ENCODE results near the gene SPTBN4. TPM values are rescaled to one million over a fixed set of nuclear protein-coding genes. Genes with fewer than 3 reads are reported as not detected.

SPTBN4 gene
- total RNA-seq, 1 donor from 2014 or later: 0.43 TPM

GRCh38 chr19:40578442-40578908, 111.7 kb downstream of the SPTBN4 start:
- TF ChIP-seq, protein P1, sequence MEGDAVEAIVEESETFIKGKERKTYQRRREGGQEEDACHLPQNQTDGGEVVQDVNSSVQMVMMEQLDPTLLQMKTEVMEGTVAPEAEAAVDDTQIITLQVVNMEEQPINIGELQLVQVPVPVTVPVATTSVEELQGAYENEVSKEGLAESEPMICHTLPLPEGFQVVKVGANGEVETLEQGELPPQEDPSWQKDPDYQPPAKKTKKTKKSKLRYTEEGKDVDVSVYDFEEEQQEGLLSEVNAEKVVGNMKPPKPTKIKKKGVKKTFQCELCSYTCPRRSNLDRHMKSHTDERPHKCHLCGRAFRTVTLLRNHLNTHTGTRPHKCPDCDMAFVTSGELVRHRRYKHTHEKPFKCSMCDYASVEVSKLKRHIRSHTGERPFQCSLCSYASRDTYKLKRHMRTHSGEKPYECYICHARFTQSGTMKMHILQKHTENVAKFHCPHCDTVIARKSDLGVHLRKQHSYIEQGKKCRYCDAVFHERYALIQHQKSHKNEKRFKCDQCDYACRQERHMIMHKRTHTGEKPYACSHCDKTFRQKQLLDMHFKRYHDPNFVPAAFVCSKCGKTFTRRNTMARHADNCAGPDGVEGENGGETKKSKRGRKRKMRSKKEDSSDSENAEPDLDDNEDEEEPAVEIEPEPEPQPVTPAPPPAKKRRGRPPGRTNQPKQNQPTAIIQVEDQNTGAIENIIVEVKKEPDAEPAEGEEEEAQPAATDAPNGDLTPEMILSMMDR (IDR thresholded peaks at IDR 0.05): no peak
- no peak overlapping the region for H3K27ac ChIP-seq
- peaks cover 34 to 38% of the 10 kb centered on the region in 2 donors for H3K36me3 ChIP-seq
- no peaks in the 10 kb centered on the region for H3K27me3 ChIP-seq
- no peak overlapping the region for H3K4me3 ChIP-seq
- peaks cover 0 to 11% of the 10 kb centered on the region in 2 donors for H3K4me1 ChIP-seq
- no peaks in the 10 kb centered on the region for H3K9me3 ChIP-seq
- intact Hi-C loops (cut with DNase I): loop anchor here (5.0 kb wide), 1 partner anchor 36 kb away; no protein-coding TSS in a partner anchor
- DNase-seq (ENCODE audit: low spot score in 2 of 2): no peak

DNA sequence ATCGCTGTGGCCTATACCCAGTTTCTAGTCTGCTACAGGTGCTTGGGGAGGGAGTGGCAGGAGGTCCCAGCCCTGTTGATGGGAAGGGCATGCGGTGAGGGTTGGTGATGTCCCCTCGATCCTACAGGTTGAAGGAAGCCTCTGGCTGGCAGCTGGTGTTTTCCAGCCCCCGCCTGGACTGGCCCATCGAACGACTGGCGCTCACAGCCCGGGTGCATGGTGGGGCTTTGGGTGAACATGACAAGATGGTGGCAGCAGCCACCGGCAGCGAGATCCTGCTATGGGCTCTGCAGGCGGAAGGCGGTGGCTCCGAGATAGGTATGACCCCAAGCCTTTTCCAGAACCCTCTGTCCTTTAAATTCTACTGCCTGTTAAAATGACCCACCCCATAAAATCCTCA, 113.8 kb downstream of the SPTBN4 start:
- no peak overlapping the region for H3K4me3 ChIP-seq
- H3K27ac ChIP-seq: no peak overlapping the region
- intact Hi-C loops (cut with DNase I): no loop called here
- H3K9me3 ChIP-seq: no peaks in the 10 kb centered on the region
- no peak for DNase-seq (ENCODE audit: low spot score in 2 of 2)
- H3K4me1 ChIP-seq: peaks cover 0 to 11% of the 10 kb centered on the region in 2 donors
- H3K36me3 ChIP-seq: peaks cover 41 to 54% of the 10 kb centered on the region in 2 donors
- no peaks in the 10 kb centered on the region for H3K27me3 ChIP-seq
- TF ChIP-seq, protein P1 (IDR thresholded peaks at IDR 0.05): no peak

DNA sequence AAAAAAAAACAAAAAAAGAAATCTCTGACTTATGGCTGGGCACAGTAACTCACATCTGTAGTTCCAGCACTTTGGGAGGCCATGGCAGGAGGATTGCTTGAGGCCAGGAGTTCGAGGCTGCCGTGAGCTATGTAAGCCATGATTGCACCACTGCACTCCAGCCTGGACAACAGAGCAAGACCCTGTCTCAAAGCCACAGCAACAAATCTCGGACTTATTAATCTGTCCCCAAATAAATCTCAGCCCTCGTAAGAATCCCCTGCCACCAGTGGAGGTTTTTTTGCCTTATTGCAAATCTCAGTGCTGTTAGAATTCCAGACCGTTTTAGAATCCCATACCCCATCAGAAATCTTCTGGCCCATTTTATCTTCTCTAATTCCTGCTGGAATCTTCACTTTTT, 114.7 kb downstream of the SPTBN4 start:
- H3K9me3 ChIP-seq: no peaks in the 10 kb centered on the region
- no peaks in the 10 kb centered on the region for H3K27me3 ChIP-seq
- no peak overlapping the region for H3K4me3 ChIP-seq
- no peak for DNase-seq (ENCODE audit: low spot score in 2 of 2)
- peaks cover 47 to 55% of the 10 kb centered on the region in 2 donors for H3K36me3 ChIP-seq
- TF ChIP-seq, protein P1 (IDR thresholded peaks at IDR 0.05): no peak
- H3K27ac ChIP-seq: no peak overlapping the region
- intact Hi-C loops (cut with DNase I): no loop called here
- H3K4me1 ChIP-seq: peaks cover 0 to 11% of the 10 kb centered on the region in 2 donors

DNA sequence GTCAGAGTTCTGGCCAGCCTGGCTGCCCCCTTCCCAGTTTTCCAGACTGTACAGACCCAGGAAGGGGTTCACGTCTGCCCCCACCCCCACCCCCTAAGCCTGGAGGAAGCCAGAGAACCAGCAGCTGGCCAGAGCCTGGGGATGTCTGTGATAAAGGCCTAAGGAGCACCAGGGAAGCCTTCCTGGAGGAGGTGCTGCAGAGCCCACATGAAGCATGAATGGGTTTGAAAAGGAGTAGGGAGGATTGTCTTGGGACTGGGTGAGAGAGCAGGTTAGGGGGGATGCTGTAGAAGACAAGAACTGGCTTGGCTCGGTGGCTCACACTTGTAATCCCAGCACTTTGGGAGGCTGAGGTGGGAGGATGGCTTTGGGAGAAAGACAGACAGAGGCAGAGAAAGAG, 115.7 kb downstream of the SPTBN4 start:
- no peaks in the 10 kb centered on the region for H3K9me3 ChIP-seq
- H3K27ac ChIP-seq: no peak overlapping the region
- peaks cover 0 to 9% of the 10 kb centered on the region in 2 donors for H3K4me1 ChIP-seq
- no peaks in the 10 kb centered on the region for H3K27me3 ChIP-seq
- intact Hi-C loops (cut with DNase I): no loop called here
- no peak for DNase-seq (ENCODE audit: low spot score in 2 of 2)
- H3K4me3 ChIP-seq: no peak overlapping the region
- peaks cover 51 to 65% of the 10 kb centered on the region in 2 donors for H3K36me3 ChIP-seq
- TF ChIP-seq, protein P1 (IDR thresholded peaks at IDR 0.05): no peak

GRCh38 chr19:40583283-40583682, 116.5 kb downstream of the SPTBN4 start:
- TF ChIP-seq, protein P1 (IDR thresholded peaks at IDR 0.05): no peak
- peaks cover 0 to 4% of the 10 kb centered on the region in 2 donors for H3K4me1 ChIP-seq
- peaks cover 54 to 70% of the 10 kb centered on the region in 2 donors for H3K36me3 ChIP-seq

DNA sequence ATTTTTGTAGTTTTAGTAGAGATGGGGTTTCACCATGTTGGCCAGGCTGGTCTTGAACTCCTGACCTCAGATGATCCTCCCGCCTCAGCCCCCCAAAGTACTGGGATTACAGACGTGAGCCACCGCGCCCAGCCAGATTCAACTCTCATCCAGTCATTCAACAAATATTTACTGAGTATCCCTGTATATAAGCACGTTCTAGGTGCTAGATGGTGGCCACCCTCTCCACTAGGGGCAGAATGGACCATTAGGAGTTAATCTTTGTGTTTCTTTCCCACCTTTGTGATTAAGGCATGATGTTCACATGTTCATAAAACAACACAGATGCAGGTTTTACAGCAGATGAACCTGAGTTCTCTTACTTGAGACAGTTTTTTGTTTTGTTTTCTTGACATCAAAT, 117.2 kb downstream of the SPTBN4 start:
- no peaks in the 10 kb centered on the region for H3K27me3 ChIP-seq
- no peaks in the 10 kb centered on the region for H3K9me3 ChIP-seq
- TF ChIP-seq, protein P1 (IDR thresholded peaks at IDR 0.05): no peak
- no peaks in the 10 kb centered on the region for H3K4me1 ChIP-seq
- intact Hi-C loops (cut with DNase I): no loop called here
- H3K4me3 ChIP-seq: no peak overlapping the region
- peaks cover 61 to 73% of the 10 kb centered on the region in 2 donors for H3K36me3 ChIP-seq
- no peak for DNase-seq (ENCODE audit: low spot score in 2 of 2)
- no peak overlapping the region for H3K27ac ChIP-seq

More at GRCh38 chr19:40583283-40583682, 116.5 kb downstream of the SPTBN4 start:
- H3K27me3 ChIP-seq: no peaks in the 10 kb centered on the region
- H3K4me3 ChIP-seq: no peak overlapping the region
- no peak for DNase-seq (ENCODE audit: low spot score in 2 of 2)
- intact Hi-C loops (cut with DNase I): no loop called here
- H3K9me3 ChIP-seq: no peaks in the 10 kb centered on the region
- no peak overlapping the region for H3K27ac ChIP-seq
